Mesendoderm (in vitro differentiated cells): ENCODE results near the gene PNLIPRP2.

Source experiments
- DNase-seq: peaks from one replicate; pipeline ENCODE4 v3.0.0; 2013
- H2AK5ac ChIP-seq: 2 replicates; pipeline ENCODE4 v1.6.1; 2013; ENCODE audit warnings: low read length, inconsistent platforms
- H2BK120ac ChIP-seq: 2 replicates; pipeline ENCODE4 v1.6.1; 2013; ENCODE audit warnings: low read depth, mild to moderate bottlenecking, low read length, moderate library complexity, mixed read lengths
- H2BK15ac ChIP-seq: replicated peaks from 2 replicates; pipeline ENCODE4 v1.6.1; 2013; ENCODE audit warnings: low read depth, mild to moderate bottlenecking, moderate library complexity
- H2BK5ac ChIP-seq: 2 replicates; pipeline ENCODE4 v1.6.1; 2013; ENCODE audit warnings: low read length, inconsistent platforms
- H3K18ac ChIP-seq: 2 replicates; pipeline ENCODE4 v1.6.1; 2013; ENCODE audit warnings: mild to moderate bottlenecking, low read length, mixed read lengths
- H3K23ac ChIP-seq: one replicate; pipeline ENCODE4 v1.6.1; 2013; ENCODE audit warnings: low read length
- H3K27ac ChIP-seq: 2 replicates; pipeline ENCODE4 v1.5.1; 2013; ENCODE audit warnings: low read depth, mild to moderate bottlenecking, inconsistent platforms, low read length, moderate library complexity
- H3K27me3 ChIP-seq: 2 replicates; pipeline ENCODE4 v1.6.1; 2013; ENCODE audit warnings: low read length, control low read depth, mild to moderate bottlenecking, inconsistent platforms; ENCODE audit not compliant: insufficient read depth, poor library complexity
- H3K36me3 ChIP-seq: 2 replicates; pipeline ENCODE4 v1.6.1; 2013; ENCODE audit warnings: low read length, inconsistent platforms; ENCODE audit not compliant: control insufficient read depth, insufficient read depth
- H3K4ac ChIP-seq: one replicate; pipeline ENCODE4 v1.6.1; 2013; ENCODE audit warnings: low read depth, mild to moderate bottlenecking, low read length, moderate library complexity
- H3K4me1 ChIP-seq: 2 replicates; pipeline ENCODE4 v1.6.1; 2013; ENCODE audit warnings: low read depth, low read length, inconsistent platforms; ENCODE audit not compliant: control insufficient read depth
- H3K4me2 ChIP-seq: 2 replicates; pipeline ENCODE4 v1.6.1; 2013; ENCODE audit warnings: low read length
- H3K4me3 ChIP-seq: 2 replicates; pipeline ENCODE4 v1.5.1; 2013; ENCODE audit warnings: mild to moderate bottlenecking, low read length
- H3K56ac ChIP-seq: one replicate; pipeline ENCODE4 v1.6.1; 2013; ENCODE audit warnings: low read length
- H3K79me1 ChIP-seq: 2 replicates; pipeline ENCODE4 v1.6.1; 2013; ENCODE audit warnings: low read length, inconsistent platforms
- H3K79me2 ChIP-seq: 2 replicates; pipeline ENCODE4 v1.6.1; 2013; ENCODE audit warnings: mild to moderate bottlenecking, low read length; ENCODE audit not compliant: control insufficient read depth, insufficient read depth
- H3K9ac ChIP-seq: 2 replicates; pipeline ENCODE4 v1.6.1; 2013; ENCODE audit warnings: low read length, inconsistent platforms
- H4K5ac ChIP-seq: one replicate; pipeline ENCODE4 v1.6.1; 2013; ENCODE audit warnings: low read length
- H4K8ac ChIP-seq: one replicate; pipeline ENCODE4 v1.6.1; 2013; ENCODE audit warnings: low read depth, mild to moderate bottlenecking, control low read depth, low read length, moderate library complexity
- WGBS: extraction: QIAGEN DNeasy Blood & Tissue Kit; methylation state at CpG from one replicate; pipeline ENCODE4 v1.1.7; 2013; ENCODE audit warnings: low lambda C conversion rate, missing lambda C conversion rate; ENCODE audit not compliant: insufficient coverage; ENCODE audit errors: extremely low coverage; 5-methylcytosine and 5-hydroxymethylcytosine counted together

PNLIPRP2 gene

DNA sequence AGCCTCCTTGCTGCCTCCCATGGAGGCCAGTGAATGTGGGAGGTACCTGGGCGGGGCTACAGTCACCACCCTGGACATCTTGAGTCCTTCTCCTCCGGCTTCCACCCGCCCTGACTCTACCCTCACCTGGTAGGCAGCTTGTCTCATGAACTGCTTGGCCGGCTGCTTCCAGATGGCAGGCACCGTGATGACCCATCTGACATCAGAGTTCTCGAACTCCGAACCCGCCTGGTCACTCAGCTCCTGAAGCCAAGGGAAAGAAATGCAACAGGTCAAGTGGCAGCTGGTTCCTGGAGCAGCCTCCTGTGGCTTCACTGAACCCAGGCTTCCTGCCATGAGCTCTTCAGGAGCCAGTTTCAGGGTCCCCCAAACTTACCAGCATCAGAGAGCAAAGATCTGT is 71.5 kb downstream of the PNLIPRP2 start:
- H4K8ac ChIP-seq, result no peak overlapping the region
- H3K23ac ChIP-seq, result no peak overlapping the region
- no peaks in the 10 kb centered on the region for H3K79me1 ChIP-seq
- DNase-seq, result no peak
- no peaks in the 10 kb centered on the region for H3K27me3 ChIP-seq
- H3K4me1 ChIP-seq, result peaks cover 9% of the 10 kb centered on the region
- H3K4me3 ChIP-seq, result no peak overlapping the region
- H3K27ac ChIP-seq, result no peak overlapping the region
- no peak overlapping the region for H2BK5ac ChIP-seq
- H3K79me2 ChIP-seq, result no peaks in the 10 kb centered on the region
- no peak overlapping the region for H4K5ac ChIP-seq
- no peak overlapping the region for H2BK15ac ChIP-seq
- no peak overlapping the region for H2BK120ac ChIP-seq
- H3K18ac ChIP-seq, result no peak overlapping the region
- no CpG with 5 or more reads among the region's 8 CpGs for WGBS
- H3K9ac ChIP-seq, result no peak overlapping the region
- no peak overlapping the region for H3K4ac ChIP-seq
- no peak overlapping the region for H2AK5ac ChIP-seq
- H3K56ac ChIP-seq, result no peak overlapping the region
- no peak overlapping the region for H3K4me2 ChIP-seq
- H3K36me3 ChIP-seq, result no peaks in the 10 kb centered on the region

DNA sequence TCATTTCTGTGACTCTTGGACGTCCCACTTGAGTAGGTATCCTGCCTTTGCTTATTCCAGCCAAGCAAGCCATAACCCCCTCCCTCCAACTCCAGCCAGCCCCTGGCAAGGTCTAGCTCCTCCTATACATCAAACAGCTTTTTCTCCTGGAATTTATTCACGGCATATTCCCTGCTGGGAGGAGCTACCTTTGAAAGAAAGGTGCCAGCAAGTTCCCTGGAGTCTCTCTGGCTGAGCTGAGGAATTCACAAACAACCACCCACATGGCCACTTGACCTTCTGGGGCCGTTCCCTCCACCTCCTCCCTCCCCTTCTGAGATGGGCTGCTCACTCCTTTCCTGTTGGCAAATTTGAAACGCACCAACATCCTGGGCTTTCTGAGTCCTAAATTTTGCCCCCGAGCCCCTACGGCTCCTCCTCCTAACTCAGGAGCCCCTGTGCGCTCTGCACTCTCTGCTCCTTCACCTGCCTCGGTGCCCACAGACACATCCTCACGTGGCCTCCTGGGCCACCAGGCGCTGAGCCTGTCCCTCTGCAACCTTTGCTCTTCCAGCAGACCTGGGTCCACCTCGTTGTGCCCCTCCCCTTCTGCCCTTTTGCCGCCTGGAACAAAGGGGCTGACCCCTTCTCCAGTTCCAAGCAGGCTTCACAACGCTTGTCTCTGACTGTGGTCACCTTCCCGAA is 73.6 kb downstream of the PNLIPRP2 start:
- Histone ChIP-seq H3K56ac (peak overlapping the region; percentile 18), H2BK120ac (no peak overlapping the region), H3K4me3 (no peak overlapping the region), H3K4ac (no peak overlapping the region), H2AK5ac (no peak overlapping the region), H3K27me3 (no peaks in the 10 kb centered on the region), H3K23ac (no peak overlapping the region), H3K79me1 (no peaks in the 10 kb centered on the region), H3K4me2 (no peak overlapping the region), H3K9ac (no peak overlapping the region), H3K27ac (no peak overlapping the region), H3K36me3 (no peaks in the 10 kb centered on the region), H4K8ac (no peak overlapping the region), H3K79me2 (no peaks in the 10 kb centered on the region), H3K18ac (peak overlapping the region; percentile 2), H4K5ac (no peak overlapping the region), H2BK5ac (no peak overlapping the region), H2BK15ac (no peak overlapping the region), H3K4me1 (peaks cover 4% of the 10 kb centered on the region)
- no CpG with 5 or more reads among the region's 14 CpGs for WGBS
- peak; percentile 88 for DNase-seq
